H9 (cell line): ENCODE data around the gene SLC2A8. TPM values are rescaled to one million over a fixed set of nuclear protein-coding genes. Genes with fewer than 3 reads are reported as not detected.

Experiments used
- DNase-seq: peaks from one replicate; pipeline ENCODE4 v3.0.0-alpha.2; 2017
- H2AFZ ChIP-seq: one replicate; pipeline ENCODE4 v1.6.1; 2013; ENCODE audit warnings: mild to moderate bottlenecking, low read length, control low read depth, moderate library complexity
- H2AK5ac ChIP-seq: 2 replicates; pipeline ENCODE4 v1.6.1; 2013; ENCODE audit warnings: low read length, control low read depth, mixed read lengths; ENCODE audit not compliant: insufficient read length
- H2BK120ac ChIP-seq: one replicate; pipeline ENCODE4 v1.6.1; 2013; ENCODE audit warnings: low read depth, mild to moderate bottlenecking, low read length, control low read depth, inconsistent platforms; ENCODE audit not compliant: poor library complexity, severe bottlenecking
- H2BK12ac ChIP-seq: 2 replicates; pipeline ENCODE4 v1.6.1; 2013; ENCODE audit warnings: low read length, control low read depth, mixed read lengths, low read depth; ENCODE audit not compliant: insufficient read length
- H2BK15ac ChIP-seq: 2 replicates; pipeline ENCODE4 v1.6.1; 2013; ENCODE audit warnings: low read depth, low read length, control low read depth
- H2BK20ac ChIP-seq: one replicate; pipeline ENCODE4 v1.6.1; 2013; ENCODE audit warnings: low read depth, mild to moderate bottlenecking, low read length, control low read depth, inconsistent platforms; ENCODE audit not compliant: poor library complexity, severe bottlenecking
- H2BK5ac ChIP-seq: 2 replicates; pipeline ENCODE4 v1.6.1; 2013; ENCODE audit warnings: low read length, control low read depth, mixed read lengths; ENCODE audit not compliant: insufficient read length
- H3K14ac ChIP-seq: 2 replicates; pipeline ENCODE4 v1.6.1; 2013; ENCODE audit warnings: low read length, control low read depth; ENCODE audit not compliant: insufficient read depth
- H3K18ac ChIP-seq: 2 replicates; pipeline ENCODE4 v1.6.1; 2013; ENCODE audit warnings: low read depth, mild to moderate bottlenecking, mixed read lengths, low read length, control low read depth; ENCODE audit not compliant: insufficient read length
- H3K23ac ChIP-seq: 2 replicates; pipeline ENCODE4 v1.6.1; 2013; ENCODE audit warnings: low read length, control low read depth, mixed read lengths, low read depth; ENCODE audit not compliant: insufficient read length
- H3K23me2 ChIP-seq: 2 replicates; pipeline ENCODE4 v1.6.1; 2013; ENCODE audit warnings: low read depth, mild to moderate bottlenecking, mixed read lengths, low read length, control low read depth; ENCODE audit not compliant: insufficient read length, poor library complexity, severe bottlenecking
- H3K27ac ChIP-seq: 2 replicates; pipeline ENCODE4 v1.5.1; 2013; ENCODE audit warnings: low read length, control low read depth, mixed read lengths, low read depth; ENCODE audit not compliant: insufficient read length
- H3K27me3 ChIP-seq: 2 replicates; pipeline ENCODE4 v1.6.1; 2013; ENCODE audit warnings: low read length, control low read depth, inconsistent platforms; ENCODE audit not compliant: insufficient read depth
- H3K4ac ChIP-seq: 2 replicates; pipeline ENCODE4 v1.6.1; 2013; ENCODE audit warnings: low read depth, mild to moderate bottlenecking, control low read depth, inconsistent platforms, low read length, moderate library complexity
- H3K4me1 ChIP-seq: 2 replicates; pipeline ENCODE4 v1.6.1; 2013; ENCODE audit warnings: low read length, control low read depth, inconsistent platforms; ENCODE audit not compliant: insufficient read depth
- H3K4me2 ChIP-seq: 2 replicates; pipeline ENCODE4 v1.6.1; 2013; ENCODE audit warnings: low read length, control low read depth, mixed read lengths; ENCODE audit not compliant: insufficient read length, insufficient read depth
- H3K56ac ChIP-seq: 2 replicates; pipeline ENCODE4 v1.6.1; 2013; ENCODE audit warnings: low read depth, mild to moderate bottlenecking, mixed read lengths, low read length, control low read depth; ENCODE audit not compliant: insufficient read length
- H3K79me1 ChIP-seq: 2 replicates; pipeline ENCODE4 v1.6.1; 2013; ENCODE audit warnings: low read depth, mild to moderate bottlenecking, moderate library complexity, low read length, control low read depth, inconsistent platforms; ENCODE audit not compliant: insufficient read depth, poor library complexity, severe bottlenecking
- H3K79me2 ChIP-seq: 2 replicates; pipeline ENCODE4 v1.6.1; 2013; ENCODE audit warnings: low read length, control low read depth, inconsistent platforms; ENCODE audit not compliant: insufficient read depth
- H3K9ac ChIP-seq: 2 replicates; pipeline ENCODE4 v1.6.1; 2013; ENCODE audit warnings: low read length, control low read depth, mixed read lengths; ENCODE audit not compliant: insufficient read length; ENCODE audit errors: extremely low read depth
- H3K9me3 ChIP-seq: one replicate; pipeline ENCODE4 v1.6.1; 2013; ENCODE audit warnings: low read depth, low read length, inconsistent platforms; ENCODE audit not compliant: control insufficient read depth
- H3T11ph ChIP-seq: one replicate; pipeline ENCODE4 v1.6.1; 2013; ENCODE audit warnings: mild to moderate bottlenecking, low read length, control low read depth, inconsistent platforms
- H4K20me1 ChIP-seq: one replicate; pipeline ENCODE4 v1.6.1; 2013; ENCODE audit not compliant: control insufficient read depth, insufficient read length, insufficient read depth
- H4K5ac ChIP-seq: 2 replicates; pipeline ENCODE4 v1.6.1; 2013; ENCODE audit warnings: low read depth, mild to moderate bottlenecking, mixed read lengths, low read length, control low read depth; ENCODE audit not compliant: insufficient read length
- H4K8ac ChIP-seq: replicated peaks from 2 replicates; pipeline ENCODE4 v1.6.1; 2013; ENCODE audit warnings: low read length, control low read depth, mixed read lengths, low read depth; ENCODE audit not compliant: insufficient read length
- H4K91ac ChIP-seq: 2 replicates; pipeline ENCODE4 v1.6.1; 2013; ENCODE audit warnings: low read depth, mild to moderate bottlenecking, moderate library complexity, mixed read lengths, low read length, control low read depth; ENCODE audit not compliant: insufficient read length
- H3K27ac Mint-ChIP-seq, 3 experiments: 2 replicates in 2 of 3; 3 replicates in 1 of 3; pipeline ENCODE4 v1.8.0; 2020 to 2021; ENCODE audit warnings: mixed read lengths in 3 of 3, mild to moderate bottlenecking in 1 of 3, moderate library complexity in 1 of 3
- H3K27me3 Mint-ChIP-seq: 2 replicates; pipeline ENCODE4 v1.8.0; 2021; ENCODE audit warnings: low read depth, mild to moderate bottlenecking, moderate library complexity, mixed read lengths
- H3K36me3 Mint-ChIP-seq, 3 experiments: 2 replicates in 2 of 3; 3 replicates in 1 of 3; pipeline ENCODE4 v1.8.0; 2020 to 2021; ENCODE audit warnings: low read depth in 3 of 3, mixed read lengths in 3 of 3; ENCODE audit not compliant: insufficient read depth in 1 of 3
- H3K4me1 Mint-ChIP-seq, 2 experiments: 2 replicates each; pipeline ENCODE4 v1.8.0; 2020; ENCODE audit warnings: mixed read lengths in 2 of 2
- H3K4me3 Mint-ChIP-seq, 2 experiments: 2 replicates in 1 of 2; 3 replicates in 1 of 2; pipeline ENCODE4 v1.8.0; 2020 to 2021; ENCODE audit warnings: mild to moderate bottlenecking in 2 of 2, mixed read lengths in 2 of 2, moderate library complexity in 1 of 2
- H3K9me3 Mint-ChIP-seq, 2 experiments: 2 replicates in 1 of 2; 3 replicates in 1 of 2; pipeline ENCODE4 v1.8.0; 2020; ENCODE audit warnings: mild to moderate bottlenecking in 2 of 2, mixed read lengths in 2 of 2, moderate library complexity in 1 of 2
- CTCF ChIP-seq: fragments of 200-600 bp; sonication (generic); conservative IDR thresholded peaks from 3 replicates; pipeline ENCODE4 v1.8.0; 2021; ENCODE audit warnings: antibody characterized with exemption, mild to moderate bottlenecking
- WGBS: extraction: QIAGEN DNeasy Blood & Tissue Kit; methylation state at CpG from one replicate; pipeline ENCODE4 v1.1.7; 2013; ENCODE audit warnings: missing lambda C conversion rate, low lambda C conversion rate, mixed read lengths; ENCODE audit not compliant: insufficient read length; ENCODE audit errors: extremely low coverage; 5-methylcytosine and 5-hydroxymethylcytosine counted together
- total RNA-seq: library from RNA; stranded (reverse); gene quantifications from 2 replicates; pipeline ENCODE4 v1.2.1, GENCODE V29; 2021

SLC2A8 gene
- total RNA-seq, 1 experiment from 2014 or later: 38.3 TPM

- H3K4me1 Mint-ChIP-seq: peaks cover 24 to 28% of the 10 kb centered on the region in 2 experiments
Observed at GRCh38 chr9:127450243-127450760, 53.3 kb downstream of the SLC2A8 start.

More at GRCh38 chr9:127450243-127450760, 53.3 kb downstream of the SLC2A8 start:
- DNase-seq: no peak
- H3K9ac ChIP-seq: peak overlapping the region; percentile 99
- no peak overlapping the region for H2BK120ac ChIP-seq
- H3K56ac ChIP-seq: no peak overlapping the region
- H4K8ac ChIP-seq: no peak overlapping the region
- peaks cover 0 to 4% of the 10 kb centered on the region in 2 experiments; a peak in 4 of 5 replicates for H3K9me3 Mint-ChIP-seq
- H3K4me3 Mint-ChIP-seq: peak overlapping the region; percentile 96 to 99
- H4K5ac ChIP-seq: no peak overlapping the region
- H3K27me3 Mint-ChIP-seq: peaks cover 2% of the 10 kb centered on the region
- H2BK15ac ChIP-seq: no peak overlapping the region
- peaks cover 20% of the 10 kb centered on the region; the same call in 1 of the 2 replicates for H3K79me2 ChIP-seq
- peaks cover 18% of the 10 kb centered on the region for H3K23me2 ChIP-seq
- no peak overlapping the region for H3T11ph ChIP-seq
- no peak overlapping the region for H2BK12ac ChIP-seq
- H3K79me1 ChIP-seq: peaks cover 2% of the 10 kb centered on the region
- H2BK20ac ChIP-seq: no peak overlapping the region
- no peak overlapping the region for H4K91ac ChIP-seq
- no peak overlapping the region for H3K4ac ChIP-seq
- peak overlapping the region; percentile 37 for H3K27ac ChIP-seq
- no CpG with 5 or more reads among the region's 14 CpGs for WGBS
- H3K27ac Mint-ChIP-seq: peak overlapping the region; percentile 96 to 99 (median 99)
- H3K14ac ChIP-seq: peak overlapping the region; percentile 97
- H4K20me1 ChIP-seq: no peaks in the 10 kb centered on the region
- no peaks in the 10 kb centered on the region for H3K27me3 ChIP-seq
- no peak for TF ChIP-seq CTCF
- peak overlapping the region; percentile 93 for H3K4me2 ChIP-seq
- H3K18ac ChIP-seq: no peak overlapping the region
- no peaks in the 10 kb centered on the region for H3K9me3 ChIP-seq
- no peak overlapping the region for H3K23ac ChIP-seq
- peaks cover 53 to 64% (median 63%) of the 10 kb centered on the region in 3 experiments for H3K36me3 Mint-ChIP-seq
- peaks cover 4% of the 10 kb centered on the region for H3K4me1 ChIP-seq
- H2AFZ ChIP-seq: no peak overlapping the region
- no peak overlapping the region for H2BK5ac ChIP-seq
- H2AK5ac ChIP-seq: no peak overlapping the region
